Body of pancreas (tissue), 4 donors: ENCODE measurements around the gene BRMS1. TPM values are rescaled to one million over a fixed set of nuclear protein-coding genes. Genes with fewer than 3 reads are reported as not detected.
A peak's percentile ranks its signal among the peaks of the same experiment; 100 is the strongest.

Experiments
- ATAC-seq: fragments of 150-250 bp; one replicate; pipeline ENCODE4 v1.9.1; 2016
- DNase-seq, 4 donors: peaks; one replicate each; pipeline ENCODE4 v3.0.0-alpha.2; 2019
- H3K27ac ChIP-seq, 4 donors: fragments of 200-600 bp; sonication (generic); 1 replicate in 3 of 4; 2 replicates in 1 of 4; pipeline versions ENCODE4 v1.5.1 to v1.6.1; 2016 to 2019; ENCODE audit warnings: mild to moderate bottlenecking in 1 of 4, mixed read lengths in 1 of 4, moderate library complexity in 1 of 4
- H3K27me3 ChIP-seq, 2 donors: fragments of 200-600 bp; sonication (generic); one replicate each; pipeline ENCODE4 v1.6.0; 2016; ENCODE audit warnings: mild to moderate bottlenecking in 1 of 2
- H3K36me3 ChIP-seq, 2 donors: fragments of 200-600 bp; sonication (generic); replicated peaks in 1 of 2; 2 replicates each; pipeline ENCODE4 v1.5.1; 2016; ENCODE audit warnings: low read depth in 2 of 2; ENCODE audit not compliant: insufficient read depth in 1 of 2
- H3K4me1 ChIP-seq: fragments of 200-600 bp; sonication (generic); one replicate; pipeline ENCODE4 v1.6.0; 2016
- H3K4me3 ChIP-seq, 2 donors: fragments of 200-600 bp; sonication (generic); 1 replicate in 1 of 2; 2 replicates in 1 of 2; pipeline ENCODE4 v1.5.1; 2016 to 2019
- H3K9me3 ChIP-seq, 3 donors: fragments of 200-600 bp; sonication (generic); 1 replicate in 2 of 3; 2 replicates in 1 of 3; pipeline ENCODE4 v1.5.1; 2016
- POLR2A ChIP-seq, 3 donors: fragments of 450-650 bp; IDR thresholded peaks; one replicate each; pipeline ENCODE4 v1.6.1; 2016; ENCODE audit warnings: antibody characterized with exemption in 3 of 3, mild to moderate bottlenecking in 2 of 3
- WGBS, 2 donors: methylation state at CpG; one replicate each; pipeline ENCODE4 v1.1.5; 2017; 5-methylcytosine and 5-hydroxymethylcytosine counted together
- intact Hi-C: fragments of 100-400 bp; cut with DNase I; formaldehyde crosslinking; loops from one replicate; pipeline ENCODE4 v1.15.1; 2023
- total RNA-seq, 2 donors: library from RNA; depleted of rRNA; stranded (reverse); fragments of >200 nt; gene quantifications; one replicate each; pipeline ENCODE4 v1.1.0, GENCODE V29; 2016
- TF ChIP-seq, protein P1 (sequence below), 7 experiments: fragments of 450-650 bp in 4 of 7; fragments of 200-600 bp in 3 of 7; sonication (generic) in 3 of 7; IDR thresholded peaks; one replicate each; pipeline ENCODE4 v1.5.1; 2016 to 2019; ENCODE audit warnings: antibody characterized with exemption in 7 of 7

BRMS1 gene, protein sequence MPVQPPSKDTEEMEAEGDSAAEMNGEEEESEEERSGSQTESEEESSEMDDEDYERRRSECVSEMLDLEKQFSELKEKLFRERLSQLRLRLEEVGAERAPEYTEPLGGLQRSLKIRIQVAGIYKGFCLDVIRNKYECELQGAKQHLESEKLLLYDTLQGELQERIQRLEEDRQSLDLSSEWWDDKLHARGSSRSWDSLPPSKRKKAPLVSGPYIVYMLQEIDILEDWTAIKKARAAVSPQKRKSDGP
- total RNA-seq: 10 to 100 TPM; 19.4 to 23.1 TPM

DNA sequence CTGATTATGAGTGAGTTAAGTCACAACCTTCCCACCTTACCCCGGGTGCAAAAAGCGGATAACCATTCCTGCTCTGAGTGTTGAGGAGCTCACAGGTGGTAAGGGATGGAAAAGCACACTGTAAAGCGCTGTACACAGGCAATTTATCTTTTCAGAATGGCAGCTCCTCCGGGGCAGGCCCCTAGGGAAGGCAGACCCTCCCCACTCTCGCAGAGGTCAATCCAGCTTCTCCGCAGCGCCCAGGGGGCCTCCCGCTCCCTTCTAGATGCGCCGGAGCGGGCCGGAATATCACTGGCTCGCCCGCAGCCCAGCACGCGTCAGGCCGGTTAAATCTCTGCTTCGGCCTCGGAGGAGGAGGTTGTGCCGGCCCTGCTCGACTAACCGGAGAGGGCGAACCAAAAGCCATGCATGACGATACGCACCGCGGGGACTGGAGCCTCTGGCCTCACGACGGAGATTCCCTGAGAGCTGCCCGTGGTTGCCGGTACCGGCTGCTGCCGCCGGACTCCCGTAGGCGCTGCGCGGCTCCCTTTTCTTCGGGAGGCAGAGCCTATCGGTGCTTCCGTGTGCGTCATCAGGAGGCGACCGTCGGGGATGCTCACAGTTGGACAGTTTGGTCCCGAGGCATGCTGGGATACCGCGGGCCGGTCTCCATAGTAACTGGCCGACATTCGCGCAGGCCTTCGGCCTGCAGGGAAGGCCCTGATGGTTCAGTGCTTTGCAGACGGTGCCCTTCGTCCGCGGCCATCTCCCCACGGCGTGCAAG, at the start of gene BRMS1:
TSS of gene BRMS1 (minus strand) at position 555 of the 766 bp plus-strand sequence. CDS start 2,870 bp downstream, outside the sequence.
- DNase-seq: peak; percentile 98 to 99 (median 98)
- WGBS, 2 donors: 0 to 4% methylated on average over 5 to 58 of the region's 59 CpGs
- Histone ChIP-seq H3K27ac (peak within 1 kb of the TSS; percentile 62 to 98 (median 85)), H3K27me3 (no peaks in the 10 kb centered on the region), H3K4me3 (peak within 1 kb of the TSS; percentile 67 to 98), H3K36me3 (peaks cover 4 to 13% of the 10 kb centered on the region in 2 donors), H3K9me3 (no peaks in the 10 kb centered on the region), H3K4me1 (peaks cover 52% of the 10 kb centered on the region)
- peak; percentile 83 for ATAC-seq
- peak; percentile 63 to 94 (median 94) for TF ChIP-seq POLR2A (IDR thresholded peaks at IDR 0.05)
- TF ChIP-seq, protein P1, sequence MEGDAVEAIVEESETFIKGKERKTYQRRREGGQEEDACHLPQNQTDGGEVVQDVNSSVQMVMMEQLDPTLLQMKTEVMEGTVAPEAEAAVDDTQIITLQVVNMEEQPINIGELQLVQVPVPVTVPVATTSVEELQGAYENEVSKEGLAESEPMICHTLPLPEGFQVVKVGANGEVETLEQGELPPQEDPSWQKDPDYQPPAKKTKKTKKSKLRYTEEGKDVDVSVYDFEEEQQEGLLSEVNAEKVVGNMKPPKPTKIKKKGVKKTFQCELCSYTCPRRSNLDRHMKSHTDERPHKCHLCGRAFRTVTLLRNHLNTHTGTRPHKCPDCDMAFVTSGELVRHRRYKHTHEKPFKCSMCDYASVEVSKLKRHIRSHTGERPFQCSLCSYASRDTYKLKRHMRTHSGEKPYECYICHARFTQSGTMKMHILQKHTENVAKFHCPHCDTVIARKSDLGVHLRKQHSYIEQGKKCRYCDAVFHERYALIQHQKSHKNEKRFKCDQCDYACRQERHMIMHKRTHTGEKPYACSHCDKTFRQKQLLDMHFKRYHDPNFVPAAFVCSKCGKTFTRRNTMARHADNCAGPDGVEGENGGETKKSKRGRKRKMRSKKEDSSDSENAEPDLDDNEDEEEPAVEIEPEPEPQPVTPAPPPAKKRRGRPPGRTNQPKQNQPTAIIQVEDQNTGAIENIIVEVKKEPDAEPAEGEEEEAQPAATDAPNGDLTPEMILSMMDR (IDR thresholded peaks at IDR 0.05): peak in 5 of 7 experiments; percentile 14 to 63 (median 54)
- intact Hi-C loops: no loop called here

DNA sequence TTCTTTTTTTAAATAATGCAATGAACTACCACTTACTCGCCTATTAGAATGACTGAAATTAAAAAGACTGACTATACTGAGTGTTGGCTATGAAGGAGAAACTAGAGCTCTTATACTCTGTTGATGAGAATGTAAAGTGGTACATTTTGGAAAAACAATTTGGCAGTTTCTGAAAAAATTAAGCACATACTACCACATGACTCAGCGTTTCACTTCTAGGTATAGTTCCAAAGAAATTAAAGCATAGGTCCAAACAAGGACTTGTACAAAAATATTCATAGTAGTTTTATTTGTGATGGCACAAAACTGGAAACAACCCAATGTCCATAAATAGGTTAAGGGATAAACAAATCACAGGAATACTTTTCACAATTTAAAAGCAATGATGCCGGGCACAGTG, 49.0 kb upstream of the BRMS1 start:
- H3K27ac ChIP-seq: no peak overlapping the region
- intact Hi-C loops: no loop called here
- no peak for DNase-seq
- WGBS, 2 donors: 70 to 74% methylated on average over 3 of the region's 3 CpGs
- no peak overlapping the region for H3K4me3 ChIP-seq
- H3K4me1 ChIP-seq: no peaks in the 10 kb centered on the region
- no peaks in the 10 kb centered on the region for H3K27me3 ChIP-seq
- H3K9me3 ChIP-seq: no peaks in the 10 kb centered on the region
- ATAC-seq: no peak
- H3K36me3 ChIP-seq: no peaks in the 10 kb centered on the region
- TF ChIP-seq, protein P1 (IDR thresholded peaks at IDR 0.05): no peak
- no peak for TF ChIP-seq POLR2A (IDR thresholded peaks at IDR 0.05)

DNA sequence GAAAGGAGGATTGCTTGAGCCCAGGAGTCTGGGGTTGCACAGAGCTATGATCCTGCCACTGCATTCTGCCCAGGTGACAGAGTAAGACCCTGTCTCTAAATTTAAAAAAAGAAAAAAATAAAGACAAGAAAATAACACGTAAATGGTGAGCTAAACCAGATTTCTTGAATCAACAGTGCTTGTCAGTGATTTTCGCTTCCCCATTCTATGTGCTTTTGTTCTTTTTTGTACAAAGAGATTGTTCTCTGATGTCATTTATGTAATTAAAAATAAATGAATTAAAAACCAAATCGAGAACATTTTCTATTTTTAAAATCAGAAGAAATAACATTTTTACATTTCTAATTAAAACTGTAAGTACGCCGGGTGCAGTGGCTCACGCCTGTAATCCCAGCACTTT, 46.4 kb upstream of the BRMS1 start:
- DNase-seq: no peak
- WGBS, 2 donors: 47 to 53% methylated on average over 6 of the region's 6 CpGs
- Histone ChIP-seq H3K4me3 (no peak overlapping the region), H3K27me3 (no peaks in the 10 kb centered on the region), H3K36me3 (no peaks in the 10 kb centered on the region), H3K27ac (no peak overlapping the region), H3K9me3 (no peaks in the 10 kb centered on the region), H3K4me1 (peaks cover 7% of the 10 kb centered on the region)
- TF ChIP-seq, protein P1 (IDR thresholded peaks at IDR 0.05): no peak
- no peak for TF ChIP-seq POLR2A (IDR thresholded peaks at IDR 0.05)
- intact Hi-C loops: no loop called here
- no peak for ATAC-seq

DNA sequence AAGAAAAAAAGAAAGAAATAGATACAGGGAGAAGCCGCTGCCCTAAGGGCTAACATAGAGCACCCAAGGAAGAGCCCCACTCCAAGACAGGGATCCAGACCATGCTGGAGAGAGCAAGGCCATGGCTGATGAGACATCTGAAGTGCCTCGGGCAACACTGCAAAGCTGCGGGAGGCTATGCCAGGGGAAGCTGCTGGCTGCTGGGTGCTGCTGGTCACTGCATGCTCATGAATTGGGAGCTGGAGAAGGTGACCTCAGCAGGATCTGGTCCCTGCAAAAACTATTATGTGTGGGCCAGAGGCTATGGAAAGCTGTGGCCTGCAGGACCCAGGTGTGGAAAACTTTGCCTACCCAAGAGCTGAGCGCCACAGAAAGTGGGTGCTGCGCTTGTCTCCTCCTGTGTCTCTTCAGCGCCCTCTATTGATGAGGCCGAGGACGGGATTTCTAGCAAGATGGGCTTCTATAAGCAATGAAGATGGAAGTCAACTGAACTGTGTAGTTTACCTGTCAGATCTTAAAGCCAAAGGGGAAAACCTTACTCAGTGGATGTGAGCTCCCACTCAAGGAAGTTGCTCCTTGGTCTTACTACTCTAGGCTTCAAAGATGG, 44.0 kb upstream of the BRMS1 start:
- Histone ChIP-seq H3K36me3 (no peaks in the 10 kb centered on the region), H3K4me1 (peaks cover 11% of the 10 kb centered on the region), H3K27ac (no peak overlapping the region), H3K27me3 (no peaks in the 10 kb centered on the region), H3K4me3 (no peak overlapping the region), H3K9me3 (no peaks in the 10 kb centered on the region)
- ATAC-seq (peak; percentile 69), DNase-seq (peak; percentile 83 to 89 (median 86))
- 28 to 29% methylated on average over 8 of the region's 8 CpGs for WGBS, 2 donors
- intact Hi-C loops: no loop called here
- TF ChIP-seq, protein P1 (IDR thresholded peaks at IDR 0.05): peak; percentile 58 to 81 (median 71)
- no peak for TF ChIP-seq POLR2A (IDR thresholded peaks at IDR 0.05)
